Right kidney (tissue), 1 donor: ENCODE results near the gene ABTB2.

Source experiments
- DNase-seq: peaks from one replicate; pipeline ENCODE4 v3.0.0-alpha.2; 2016

ABTB2 gene

DNA sequence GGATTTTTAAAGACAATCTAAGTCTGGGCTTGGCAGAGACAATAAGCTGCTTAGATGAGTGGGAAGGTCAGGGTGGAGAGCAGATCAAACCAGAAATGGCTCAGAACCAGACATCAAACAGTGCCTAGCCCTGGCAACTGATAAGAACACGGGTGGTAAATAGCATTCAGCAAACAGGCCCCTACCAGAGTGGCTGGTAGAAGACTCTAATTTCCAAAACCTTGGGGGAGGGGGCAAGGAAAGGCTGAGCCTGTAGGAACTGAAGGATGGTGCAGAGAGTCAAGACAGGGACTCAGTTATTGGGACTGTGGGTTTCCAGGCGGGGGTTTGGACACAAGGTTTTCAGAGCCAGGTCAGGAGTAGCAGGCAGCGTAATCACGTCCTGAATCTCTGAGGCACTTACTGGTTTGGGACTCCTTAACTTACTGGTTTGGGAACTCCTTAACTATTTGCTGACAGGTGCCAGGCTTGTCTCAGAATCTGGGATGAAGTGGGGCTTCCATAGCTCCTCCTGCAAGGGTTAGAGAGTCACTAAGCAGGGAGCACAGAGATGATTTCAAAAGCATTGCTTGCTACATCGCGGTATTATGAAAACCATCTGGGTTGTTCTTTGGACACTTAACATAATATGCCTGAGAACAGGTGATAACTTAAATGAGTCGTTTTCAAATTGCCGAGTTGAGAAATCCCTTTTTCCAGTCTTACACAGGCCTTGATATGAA lies 5.7 kb upstream of the ABTB2 start:
- DNase-seq = no peak

GRCh38 chr11:34360046-34360445 lies 2.2 kb upstream of the ABTB2 start:
- no peak for DNase-seq

DNA sequence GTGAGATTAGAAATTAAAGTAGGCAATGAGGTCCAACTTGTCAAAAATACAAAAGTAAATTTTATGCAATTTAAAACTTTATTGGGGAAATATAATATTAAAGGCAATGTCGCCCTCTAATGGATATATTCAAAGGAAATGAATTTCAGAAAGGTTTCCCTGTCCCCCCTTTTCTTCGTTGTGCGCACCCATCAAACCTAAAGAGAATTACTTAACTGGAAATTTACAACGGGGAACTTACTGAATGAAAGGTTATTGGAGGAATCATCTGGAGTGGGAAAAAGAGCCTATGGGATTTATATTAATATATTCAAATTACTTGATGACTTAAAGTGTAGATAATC lies 1.7 kb upstream of the ABTB2 start:
- no peak for DNase-seq

DNA sequence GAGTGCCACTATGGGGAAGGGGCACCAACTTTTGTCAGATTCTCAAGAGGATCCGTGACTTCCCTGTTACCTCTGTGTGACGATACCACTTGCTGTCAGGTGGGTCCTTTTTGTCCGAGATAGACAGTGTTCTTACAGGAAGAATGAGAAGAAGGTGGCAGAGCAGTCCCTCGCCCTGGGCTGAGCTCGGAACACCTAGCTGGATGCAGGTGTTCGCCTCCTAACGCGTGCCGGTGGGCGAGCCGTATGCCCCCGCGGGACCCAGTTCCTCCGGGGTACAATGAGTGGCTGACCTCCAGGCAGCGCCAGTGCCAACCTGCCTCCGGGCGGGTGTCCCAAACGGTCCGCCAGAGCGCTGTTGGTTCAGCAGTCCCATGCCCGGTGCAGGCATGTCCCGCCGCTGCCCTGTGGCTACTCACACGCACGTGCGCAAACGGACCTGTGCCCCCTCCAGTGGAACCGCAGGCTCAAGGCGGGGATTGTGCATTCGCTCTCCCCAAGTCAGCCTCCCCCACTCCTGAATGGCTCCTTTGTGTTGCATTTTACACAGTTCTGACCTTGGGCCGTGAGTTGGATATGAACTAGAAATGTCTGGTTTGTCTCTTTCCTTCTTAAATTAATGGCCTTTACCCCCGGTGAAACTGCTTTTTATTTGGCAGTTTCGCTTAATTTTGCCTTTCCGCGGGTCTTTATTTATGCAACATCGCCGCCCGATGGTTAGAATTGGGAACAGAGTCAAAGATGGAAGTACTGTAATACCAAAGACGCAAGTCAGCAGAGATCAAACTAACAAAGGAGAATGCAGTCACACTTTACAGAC lies 1.1 kb upstream of the ABTB2 start:
- peak; percentile 82 for DNase-seq

GRCh38 chr11:34358258-34358727 lies 483 bp upstream of the ABTB2 start:
- peak; percentile 82 for DNase-seq

DNA sequence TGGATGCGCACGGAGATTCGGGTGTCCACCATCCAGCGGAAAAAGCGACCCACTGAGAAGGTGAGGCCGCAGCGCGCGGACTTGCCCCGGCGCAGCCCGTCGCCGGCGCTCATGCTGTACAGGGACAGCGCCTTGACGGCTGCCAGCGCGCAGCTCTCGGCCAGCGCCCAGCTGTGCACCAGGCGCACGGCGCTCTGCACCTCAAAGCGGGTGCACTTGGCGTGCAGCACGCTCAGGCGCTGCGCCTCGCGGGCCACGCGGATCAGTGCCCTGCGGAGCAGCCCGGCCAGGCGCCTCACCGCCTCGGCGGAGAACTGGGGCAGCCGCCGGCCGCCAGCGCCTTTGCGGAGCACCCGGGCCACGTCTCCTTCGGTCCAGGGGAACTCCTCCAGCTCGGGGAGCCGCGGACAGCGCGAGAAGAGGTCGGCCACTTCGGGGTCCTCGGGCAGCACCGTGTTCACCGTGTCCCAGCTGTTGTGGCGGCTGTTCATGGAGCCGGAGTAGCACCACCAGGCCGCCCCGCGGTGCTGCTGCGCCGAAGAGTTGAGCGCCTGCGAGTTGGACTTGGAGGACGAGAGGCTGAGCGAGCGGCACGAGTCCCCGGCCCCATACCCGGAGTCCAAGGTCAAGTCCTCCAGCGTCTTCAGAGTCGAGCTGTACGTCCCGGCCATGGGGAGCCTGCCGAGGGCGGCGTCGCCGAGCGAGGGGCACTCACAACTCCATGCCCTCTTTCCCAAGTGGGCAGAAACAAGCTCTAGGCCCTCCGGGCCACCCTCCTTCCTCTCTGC lies 703 bp downstream of the ABTB2 start:
- DNase-seq = peak; percentile 91

DNA sequence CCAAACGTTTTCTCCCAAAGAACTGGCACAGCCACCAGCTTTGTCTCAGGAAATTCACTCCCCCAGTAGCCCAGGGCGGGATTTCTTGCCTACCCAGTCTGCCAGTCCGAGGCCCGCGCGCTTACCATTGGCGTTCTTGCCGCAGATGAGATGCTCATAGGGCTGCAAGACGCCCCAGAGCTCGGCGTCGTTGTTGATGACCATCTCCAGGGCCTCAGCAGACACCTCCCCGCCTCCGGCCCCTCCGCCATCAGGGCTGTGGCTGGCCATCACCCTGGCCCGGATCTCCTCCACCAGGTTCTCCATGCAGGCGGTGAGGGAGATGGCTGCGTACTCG lies 1.3 kb downstream of the ABTB2 start:
- DNase-seq = no peak

DNA sequence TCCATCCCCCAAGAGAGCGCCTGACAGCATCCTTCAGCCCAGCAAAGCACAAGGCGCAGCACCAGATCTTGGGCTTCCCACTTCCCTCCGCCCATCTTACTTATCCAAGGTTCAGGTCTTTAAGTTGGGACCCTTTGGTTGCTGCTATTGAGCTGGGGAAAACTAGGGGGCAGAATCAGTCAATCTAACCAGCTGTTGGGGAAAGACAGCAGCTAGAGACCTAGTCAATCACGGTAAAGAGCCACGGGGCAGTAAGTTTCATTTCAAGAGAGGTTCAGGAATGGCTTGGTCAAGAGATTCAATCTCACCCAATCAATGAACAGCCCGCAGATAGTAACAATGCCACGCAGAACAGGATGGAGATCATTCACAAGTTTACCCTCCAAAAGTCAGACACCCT lies 1.7 kb downstream of the ABTB2 start:
- no peak for DNase-seq

- DNase-seq = no peak
Observed at GRCh38 chr11:34355726-34356125, 2.1 kb downstream of the ABTB2 start.

DNA sequence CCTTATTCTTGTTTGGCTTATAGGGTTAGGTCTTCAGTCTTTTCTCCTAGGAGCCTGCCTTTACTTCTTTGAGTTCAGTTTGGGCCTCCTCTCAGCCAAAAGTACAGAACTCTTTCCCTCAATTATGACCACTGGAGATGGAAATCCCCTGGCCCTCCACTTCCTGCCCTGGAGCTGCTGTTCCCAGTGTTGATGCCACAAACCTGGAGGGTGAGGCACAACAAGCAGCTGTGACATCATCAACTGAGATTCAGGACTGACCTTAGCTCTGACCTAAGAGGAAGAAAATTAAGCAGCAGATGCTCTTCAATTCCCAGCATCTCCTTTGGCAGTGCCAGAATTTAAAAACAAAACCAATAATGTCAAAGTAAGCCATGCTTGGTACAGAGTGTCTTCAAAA lies 3.0 kb downstream of the ABTB2 start:
- no peak for DNase-seq

GRCh38 chr11:34353881-34354280 lies 3.9 kb downstream of the ABTB2 start:
- DNase-seq = no peak

- no peak for DNase-seq
Observed at GRCh38 chr11:34351687-34352469, 5.9 kb downstream of the ABTB2 start.

GRCh38 chr11:34351051-34351450 lies 6.8 kb downstream of the ABTB2 start:
- DNase-seq = no peak

DNA sequence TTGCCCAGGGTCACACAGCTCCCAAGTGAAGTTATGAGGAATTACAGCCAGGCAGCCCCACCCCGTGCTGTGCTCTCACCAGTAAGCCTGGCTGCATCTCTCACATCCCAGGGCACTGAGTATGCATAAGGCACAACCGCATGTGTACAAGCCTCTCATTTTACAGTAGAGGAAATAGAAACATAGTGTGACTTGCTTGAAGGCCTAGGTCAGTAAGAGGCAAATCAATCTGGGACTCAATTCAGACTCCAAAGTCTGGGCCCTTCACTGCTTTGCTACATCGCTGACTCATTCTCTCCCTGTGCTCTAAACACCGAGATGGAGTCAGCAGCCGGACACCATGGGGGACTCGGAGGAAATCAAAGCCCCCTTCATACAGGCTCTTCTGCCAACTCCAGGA lies 7.9 kb downstream of the ABTB2 start:
- no peak for DNase-seq

DNA sequence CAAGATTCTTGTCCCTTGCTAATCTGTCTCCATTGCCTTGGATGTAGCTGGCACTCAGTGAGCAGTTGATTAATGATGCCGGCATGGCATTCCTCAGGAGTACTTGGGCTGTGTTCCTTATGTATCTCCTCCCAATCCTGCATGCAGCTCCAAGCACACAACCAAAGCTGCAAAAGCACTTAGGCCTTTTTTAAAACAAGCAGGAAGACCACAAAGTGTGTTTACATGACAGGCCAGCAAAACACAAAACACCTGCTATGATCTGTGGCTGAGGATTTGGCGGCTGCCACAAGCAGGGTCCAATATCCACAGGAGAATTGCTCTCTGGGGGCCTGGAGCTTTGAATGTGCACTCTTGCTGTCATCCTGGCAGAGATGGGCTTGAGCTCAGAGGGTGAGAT lies 8.9 kb downstream of the ABTB2 start:
- no peak for DNase-seq

GRCh38 chr11:34348096-34348495 lies 9.7 kb downstream of the ABTB2 start:
- DNase-seq = no peak

DNA sequence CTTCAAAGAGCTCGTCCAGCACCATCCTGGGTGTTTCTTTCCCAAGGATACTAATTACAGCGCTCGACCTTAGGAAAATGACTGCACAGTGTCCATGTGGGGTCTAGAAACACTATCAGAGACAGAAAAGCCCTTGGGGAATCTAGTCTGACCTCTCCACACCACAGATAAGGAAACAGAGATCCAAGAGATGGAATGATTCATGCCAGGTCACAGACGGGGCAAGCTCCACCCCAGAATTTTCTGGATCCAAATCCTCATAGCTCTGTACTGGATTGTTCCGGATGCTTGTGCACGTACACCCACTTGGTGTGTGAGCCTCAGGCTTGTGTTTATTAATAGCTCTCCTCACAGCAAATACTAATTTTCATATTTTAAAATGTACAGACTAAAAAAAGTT lies 11.3 kb downstream of the ABTB2 start:
- DNase-seq = no peak

- DNase-seq = no peak
Observed at GRCh38 chr11:34345991-34346480, 11.8 kb downstream of the ABTB2 start.

- DNase-seq = no peak
Observed at GRCh38 chr11:34345540-34345876, 12.3 kb downstream of the ABTB2 start.

DNA sequence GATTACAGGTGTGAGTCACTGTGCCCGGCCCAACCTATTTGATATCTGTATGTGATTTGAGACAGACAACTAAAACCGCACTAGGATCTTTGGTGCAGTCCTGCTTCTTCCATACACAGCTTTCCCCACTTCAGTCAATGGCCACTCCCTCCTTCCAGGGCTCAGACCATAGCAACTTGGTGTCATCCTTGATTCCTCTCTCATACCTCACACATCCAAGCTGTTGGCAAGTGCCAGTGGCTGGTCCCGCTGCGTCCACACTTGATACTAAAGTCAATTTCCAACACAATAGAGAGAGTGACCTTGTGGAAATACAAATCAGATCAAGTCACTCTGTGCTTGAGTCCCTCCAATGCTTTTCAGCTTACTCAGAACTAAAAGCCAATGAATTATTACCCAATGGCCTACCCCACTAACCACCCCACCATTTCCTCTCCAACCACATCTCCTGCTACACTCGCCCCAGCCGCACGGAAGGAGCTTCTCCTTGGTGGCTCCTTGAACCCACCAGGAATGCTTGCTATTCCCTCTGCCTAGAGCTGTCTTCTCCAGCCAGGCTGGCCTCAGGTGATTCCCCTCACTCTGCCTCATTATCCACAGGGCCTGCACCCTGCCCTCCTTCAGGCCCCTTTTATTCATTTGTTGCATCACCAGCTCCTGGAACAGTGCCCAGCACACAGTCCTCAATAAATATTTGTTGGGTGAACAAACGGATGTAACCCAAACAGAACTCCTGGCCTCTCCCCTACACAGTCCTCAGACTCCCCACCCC lies 12.9 kb downstream of the ABTB2 start:
- DNase-seq = no peak

DNA sequence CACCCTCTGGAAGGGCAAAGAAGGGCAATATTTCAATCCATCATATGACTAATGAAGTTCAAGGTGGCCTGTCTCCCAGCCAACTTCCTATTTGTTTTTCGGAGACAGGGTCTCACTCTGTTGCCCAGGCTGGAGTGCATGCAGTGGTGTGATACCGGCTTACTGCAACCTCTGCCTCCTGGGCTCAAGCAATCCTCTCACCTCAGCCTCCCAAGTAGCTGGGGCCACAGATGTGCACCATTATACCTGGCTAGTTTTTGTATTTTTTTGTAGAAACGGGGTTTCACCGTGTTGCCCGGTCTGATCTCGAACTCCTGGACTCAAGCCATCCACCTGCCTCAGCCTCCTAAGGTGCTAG lies 13.4 kb downstream of the ABTB2 start:
- no peak for DNase-seq

DNA sequence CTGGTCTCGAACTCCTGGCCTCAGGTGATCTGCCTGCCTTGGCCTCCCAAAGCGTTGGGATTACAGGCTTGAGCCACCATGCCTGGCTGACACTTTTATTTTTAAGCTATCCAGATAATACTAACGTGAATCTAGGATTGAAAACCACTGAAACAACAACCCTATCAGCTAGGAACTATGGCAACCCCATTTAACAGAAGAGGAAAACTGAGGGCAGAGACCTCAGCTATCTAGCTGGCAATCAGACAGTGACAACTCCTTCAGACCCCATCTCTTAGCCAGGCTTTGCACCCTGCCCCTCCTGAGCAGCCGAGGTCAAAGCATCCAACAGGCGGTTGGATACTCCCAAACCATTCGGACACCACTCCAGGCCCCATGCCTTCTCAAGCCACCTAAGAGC lies 14.1 kb downstream of the ABTB2 start:
- DNase-seq = no peak
